NCI-H748 (cell line): Measurements from ENCODE around the gene UTP11.

Source experiments
- DNase-seq: peaks from one replicate; lab custom pipeline; 2025; ENCODE audit not compliant: unreplicated experiment; lab: John Stamatoyannopoulos, UW

UTP11 gene

DNA sequence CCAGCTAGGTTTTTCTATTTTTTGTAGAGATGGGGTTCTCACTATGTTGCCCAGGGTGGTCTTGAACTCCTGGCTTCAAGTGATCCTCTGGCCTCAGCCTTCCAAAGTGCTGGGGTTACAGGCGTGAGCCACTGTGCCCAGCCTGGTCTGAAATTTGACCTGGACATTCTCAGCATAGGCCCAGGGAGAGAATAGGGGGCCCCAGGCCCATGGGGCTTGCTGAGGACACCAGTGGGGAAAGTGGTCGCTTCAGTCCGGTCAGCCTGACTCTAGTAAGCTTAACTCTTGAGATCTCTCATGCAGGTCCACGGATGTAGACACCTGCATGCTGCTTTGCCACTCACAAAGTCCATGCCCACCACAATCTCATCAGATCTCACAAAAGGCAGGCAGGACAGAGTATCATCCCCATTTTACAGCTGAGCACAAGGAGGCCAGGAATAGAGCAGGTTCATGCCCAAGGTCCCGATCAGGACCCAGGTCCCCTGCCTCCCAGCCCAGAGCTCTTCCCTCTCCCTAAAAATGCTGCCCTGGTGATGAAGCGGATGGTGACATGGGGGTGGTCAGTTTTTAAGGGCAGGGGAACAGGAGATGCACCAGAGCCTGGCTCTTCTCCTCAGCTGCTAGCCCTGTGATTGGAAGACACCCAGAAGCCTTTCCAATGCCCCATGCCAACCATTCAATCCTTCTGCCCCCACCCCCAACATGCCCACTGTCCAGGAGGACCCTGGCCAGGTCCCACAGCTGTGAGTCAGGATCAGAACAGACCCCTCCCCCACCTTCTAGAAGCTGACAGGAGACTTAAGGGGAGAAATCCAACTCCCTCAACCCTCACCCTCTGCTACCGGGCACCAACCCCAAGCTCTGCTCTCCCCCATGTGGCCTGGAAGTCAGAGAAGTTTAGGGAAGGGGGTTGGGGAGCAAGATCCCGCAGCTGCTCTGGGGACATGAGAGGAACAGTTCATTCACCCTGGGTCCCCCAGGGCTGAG is 9.0 kb upstream of the UTP11 start:
- no peak for DNase-seq

DNA sequence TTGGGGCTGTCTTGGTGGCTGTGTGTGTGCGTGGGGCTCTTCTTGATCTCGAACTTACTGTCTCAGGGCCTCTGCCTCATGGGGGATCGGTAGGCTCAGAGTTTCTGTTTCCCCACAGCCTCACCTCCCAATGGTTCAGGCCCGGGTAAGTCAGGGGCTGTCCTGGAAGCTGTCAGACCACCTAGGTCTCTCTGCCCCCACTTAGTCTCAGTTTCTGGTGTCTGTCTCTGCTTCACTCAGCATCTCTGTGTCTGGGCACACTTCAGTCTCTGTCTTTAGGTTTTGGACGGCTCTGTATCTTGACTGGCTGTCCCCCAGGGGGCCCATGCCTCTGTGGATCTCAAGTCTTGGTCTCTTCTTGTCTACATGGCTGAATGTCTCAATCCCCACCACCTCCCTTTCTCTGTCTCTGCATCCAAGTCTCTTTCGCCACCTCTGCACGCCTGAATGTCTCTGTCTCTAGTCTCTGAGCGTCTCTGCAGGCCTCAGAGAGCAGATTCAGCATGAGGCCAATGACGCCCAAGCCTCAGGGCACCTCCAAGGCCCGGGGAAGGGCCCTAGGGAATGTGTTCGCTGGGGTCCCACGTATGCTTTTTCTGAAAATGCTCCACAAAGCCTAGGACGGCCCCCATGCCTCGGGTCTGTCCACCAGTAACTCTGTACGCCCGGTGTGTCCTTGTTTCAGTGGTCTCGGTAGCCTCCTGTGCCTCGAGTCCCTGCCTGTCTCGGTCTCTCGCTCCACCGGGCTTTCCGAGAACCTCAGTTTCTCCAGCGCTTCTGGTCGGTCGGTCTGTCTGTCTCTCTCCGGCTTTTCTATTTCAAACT is 8.0 kb upstream of the UTP11 start:
- peak; percentile 2 for DNase-seq

DNA sequence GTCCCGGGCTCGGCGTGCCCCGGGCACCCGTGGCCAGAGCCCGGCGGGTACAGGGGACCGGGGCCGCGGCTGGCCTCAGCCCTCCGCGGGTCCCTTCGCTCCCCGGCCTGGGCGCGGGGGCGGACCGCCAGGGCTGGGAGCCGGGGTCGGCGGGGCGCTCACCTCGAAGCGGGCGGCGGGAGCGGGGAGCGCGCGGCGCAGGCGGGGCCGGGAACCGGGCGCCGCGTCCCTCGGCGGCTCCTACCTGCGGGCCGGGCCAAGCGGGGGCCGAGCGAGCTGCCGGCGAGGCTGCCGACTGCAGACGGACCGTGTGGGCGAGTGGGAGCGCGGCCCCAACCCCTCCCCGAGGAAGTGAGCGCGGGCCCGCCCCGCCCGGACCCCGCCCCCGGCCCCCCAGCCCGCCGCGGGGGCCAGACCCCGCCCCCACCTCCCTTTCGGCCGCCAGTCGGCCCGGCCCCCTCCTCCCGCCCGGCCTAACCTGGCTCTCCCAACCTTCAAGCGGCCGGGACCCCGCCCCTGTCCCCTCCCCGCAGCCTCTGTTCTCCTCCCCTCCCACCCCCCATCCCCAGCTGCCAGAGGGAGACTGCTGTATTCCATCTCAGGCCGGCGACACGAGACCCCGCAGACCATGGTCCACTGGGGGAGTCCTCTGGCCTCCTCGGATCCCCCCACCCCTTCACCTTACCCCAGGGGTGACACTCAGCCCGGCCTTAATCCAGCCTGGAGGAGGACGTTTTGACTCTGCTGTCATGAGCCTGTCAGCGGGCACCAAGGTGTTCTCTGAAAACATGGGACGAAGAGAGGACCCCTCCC is 7.1 kb upstream of the UTP11 start, which contains the start of gene FHL3:
TSS of gene FHL3 (minus strand) at position 320 of the 813 bp plus-strand sequence. CDS start 6,102 bp downstream, outside the sequence.
- peak; percentile 64 for DNase-seq

- DNase-seq, result no peak
Observed at GRCh38 chr1:38006008-38006828, 6.3 kb upstream of the UTP11 start.

- no peak for DNase-seq
Observed at GRCh38 chr1:38009088-38009840, 3.3 kb upstream of the UTP11 start.

DNA sequence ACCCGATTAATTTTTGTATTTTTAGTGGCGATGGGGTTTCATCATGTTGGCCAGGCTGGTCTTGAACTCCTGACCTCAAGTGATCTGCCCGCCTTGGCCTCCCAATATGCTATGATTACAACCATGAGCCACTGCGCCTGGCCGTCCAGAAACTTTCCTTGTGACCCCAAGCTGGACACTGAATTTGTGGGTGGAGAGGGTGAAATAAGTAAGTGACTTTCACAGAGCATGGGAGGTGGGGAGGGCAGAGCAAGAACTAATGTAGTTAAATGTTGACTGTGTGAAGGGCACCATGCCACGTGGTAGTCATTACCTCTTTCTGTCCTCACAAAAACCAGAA is 2.7 kb upstream of the UTP11 start:
- DNase-seq, result no peak

DNA sequence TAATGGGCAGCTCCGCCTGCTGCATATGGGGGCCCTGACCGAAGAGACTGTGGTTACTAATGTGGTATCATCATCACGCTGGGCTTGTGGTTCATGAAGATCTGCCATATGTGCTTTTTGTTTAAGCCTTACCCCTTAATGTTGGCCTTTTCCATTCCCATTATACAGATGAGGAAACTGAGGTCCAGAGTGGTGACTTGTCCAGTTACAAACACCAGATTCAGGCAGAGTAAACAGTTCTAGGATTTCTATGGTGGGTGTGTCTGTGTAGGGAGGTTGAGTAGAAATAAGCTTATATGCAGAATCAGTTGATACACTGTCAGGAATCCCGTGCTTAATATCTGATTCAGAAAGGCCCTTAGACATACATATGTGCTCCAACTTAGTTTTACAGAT is 691 bp downstream of the UTP11 start:
- no peak for DNase-seq

DNA sequence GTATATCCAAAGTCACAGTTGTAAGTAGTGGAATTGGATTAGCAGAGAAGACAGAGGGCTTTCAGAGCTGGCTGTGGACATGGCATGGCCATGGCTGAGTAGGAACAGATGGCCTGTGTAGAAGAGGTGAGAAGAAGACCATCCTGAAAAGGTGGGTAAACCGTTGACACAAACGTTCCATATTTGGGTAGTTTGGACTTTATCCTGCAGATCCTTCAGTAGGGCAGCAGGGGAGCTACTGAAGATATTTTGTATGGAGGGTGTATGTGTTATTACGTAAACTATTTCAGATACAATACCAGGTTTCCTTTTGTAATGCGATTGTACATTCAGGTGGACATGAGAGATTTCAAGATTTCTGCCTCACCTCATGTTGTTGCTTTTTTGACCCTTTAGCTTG is 1.6 kb downstream of the UTP11 start:
- no peak for DNase-seq

GRCh38 chr1:38014724-38015424 is 2.3 kb downstream of the UTP11 start:
- no peak for DNase-seq

GRCh38 chr1:38015978-38016725 is 3.6 kb downstream of the UTP11 start:
- DNase-seq, result no peak

DNA sequence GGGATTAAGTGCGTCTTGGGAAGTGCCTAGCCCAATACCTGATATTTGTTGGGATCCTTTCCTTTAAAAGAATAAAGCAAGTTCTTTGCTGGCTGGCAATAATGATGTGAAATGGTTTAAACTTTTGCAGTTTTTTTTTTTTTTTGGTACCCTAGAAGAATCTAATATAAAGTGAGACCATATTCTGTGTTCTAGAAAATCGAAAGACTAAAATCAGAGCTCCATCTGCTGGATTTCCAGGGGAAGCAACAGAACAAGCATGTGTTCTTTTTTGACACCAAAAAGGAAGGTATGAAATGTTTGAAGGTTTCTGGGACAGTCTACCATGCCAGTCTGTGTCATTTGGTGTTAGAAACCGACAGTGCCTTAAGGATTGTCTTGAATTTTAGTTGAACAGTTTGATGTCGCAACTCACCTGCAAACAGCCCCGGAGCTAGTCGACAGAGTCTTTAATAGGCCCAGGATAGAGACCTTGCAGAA is 6.4 kb downstream of the UTP11 start:
- no peak for DNase-seq

DNA sequence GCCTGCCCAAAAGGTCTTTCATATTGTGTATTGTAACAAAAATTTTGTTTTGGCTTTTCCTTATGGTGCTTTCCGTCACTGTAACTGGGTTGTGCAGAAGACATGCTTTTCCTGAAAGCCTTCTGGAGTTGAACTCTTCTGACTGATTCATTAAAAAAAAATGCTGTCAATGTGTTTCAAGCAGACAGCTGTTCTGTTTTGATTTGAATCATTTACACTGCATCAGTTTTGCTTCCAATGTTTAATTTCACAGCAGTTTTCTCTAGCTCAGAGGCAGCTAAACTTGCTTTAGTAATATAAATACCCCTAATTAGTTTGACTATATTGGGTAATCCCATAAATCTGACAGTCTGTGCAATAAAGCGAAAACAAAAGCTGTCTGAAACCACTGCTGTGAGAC is 7.9 kb downstream of the UTP11 start:
- no peak for DNase-seq

- no peak for DNase-seq
Observed at GRCh38 chr1:38021969-38022368, 9.4 kb downstream of the UTP11 start.

DNA sequence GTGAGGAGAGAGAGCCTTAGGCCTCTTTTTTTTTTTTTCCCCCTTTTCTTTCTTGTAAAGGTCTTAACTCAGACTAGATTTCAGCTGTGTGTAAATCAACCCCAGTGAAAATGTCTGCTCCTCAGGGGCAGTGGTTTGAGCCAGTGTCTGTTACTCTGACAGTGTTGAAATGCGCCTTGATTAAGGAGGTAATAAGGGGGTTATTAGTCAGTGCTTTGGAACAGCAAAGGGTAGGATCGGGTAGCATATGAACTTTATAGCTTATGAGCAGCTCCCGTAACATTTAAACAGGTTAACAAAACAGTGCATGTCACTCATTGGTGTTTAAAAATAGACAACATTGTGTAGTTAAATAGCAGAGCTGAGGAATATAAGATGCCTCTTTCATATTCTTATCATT is 10.3 kb downstream of the UTP11 start:
- no peak for DNase-seq

DNA sequence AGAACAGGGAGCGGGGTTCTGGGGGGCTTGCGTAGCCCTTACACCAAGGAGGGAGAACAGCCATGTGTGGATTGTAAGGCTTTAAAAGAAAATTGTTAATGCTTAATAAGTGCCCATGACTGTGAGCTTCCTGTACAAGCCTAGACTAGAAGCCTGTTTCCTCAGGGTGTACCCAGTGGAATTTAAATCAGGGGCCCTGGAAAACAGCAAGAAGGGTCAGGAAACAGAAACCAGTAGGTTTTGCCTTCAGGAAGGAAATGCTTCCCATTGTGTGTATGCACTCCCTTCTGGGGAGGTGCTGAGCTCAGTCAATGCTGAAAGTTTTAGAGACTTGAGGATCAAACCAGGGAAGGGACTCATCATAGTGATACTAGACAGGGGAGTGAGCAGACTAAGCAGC is 12.7 kb downstream of the UTP11 start:
- no peak for DNase-seq

GRCh38 chr1:38025664-38026063 is 13.1 kb downstream of the UTP11 start:
- DNase-seq, result no peak

DNA sequence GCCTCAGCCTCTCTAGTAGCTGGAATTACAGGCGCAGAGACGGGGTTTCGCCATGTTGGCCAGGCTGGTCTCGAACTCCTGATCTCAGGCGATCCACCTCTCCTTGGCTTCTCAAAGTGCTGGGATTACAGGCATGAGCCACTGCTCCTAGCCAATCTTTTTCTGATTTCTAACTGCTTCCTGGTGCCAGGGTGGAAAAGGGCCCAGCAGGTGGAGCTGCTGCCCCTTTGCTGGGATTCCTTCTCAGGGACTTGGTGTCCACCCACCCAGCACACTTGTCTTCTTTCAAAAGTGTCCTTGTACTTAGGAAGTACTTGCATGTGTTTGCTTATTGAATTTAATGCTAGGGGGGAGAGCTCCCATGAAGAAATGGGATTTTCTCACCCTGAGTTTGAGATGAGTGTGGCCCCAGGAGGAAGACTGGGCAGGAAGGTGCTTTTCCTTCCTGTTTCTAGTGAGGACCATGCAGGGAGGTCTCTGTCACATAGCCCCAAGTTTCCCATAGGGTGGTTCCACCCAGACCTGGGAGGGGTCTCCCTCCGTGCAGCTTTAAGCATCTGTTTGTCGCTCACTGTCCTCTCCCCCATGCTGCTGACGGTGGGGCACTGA is 14.2 kb downstream of the UTP11 start:
- DNase-seq, result peak; percentile 43
